Measurements from ENCODE around the gene MT1X.

Gene MT1X

DNA sequence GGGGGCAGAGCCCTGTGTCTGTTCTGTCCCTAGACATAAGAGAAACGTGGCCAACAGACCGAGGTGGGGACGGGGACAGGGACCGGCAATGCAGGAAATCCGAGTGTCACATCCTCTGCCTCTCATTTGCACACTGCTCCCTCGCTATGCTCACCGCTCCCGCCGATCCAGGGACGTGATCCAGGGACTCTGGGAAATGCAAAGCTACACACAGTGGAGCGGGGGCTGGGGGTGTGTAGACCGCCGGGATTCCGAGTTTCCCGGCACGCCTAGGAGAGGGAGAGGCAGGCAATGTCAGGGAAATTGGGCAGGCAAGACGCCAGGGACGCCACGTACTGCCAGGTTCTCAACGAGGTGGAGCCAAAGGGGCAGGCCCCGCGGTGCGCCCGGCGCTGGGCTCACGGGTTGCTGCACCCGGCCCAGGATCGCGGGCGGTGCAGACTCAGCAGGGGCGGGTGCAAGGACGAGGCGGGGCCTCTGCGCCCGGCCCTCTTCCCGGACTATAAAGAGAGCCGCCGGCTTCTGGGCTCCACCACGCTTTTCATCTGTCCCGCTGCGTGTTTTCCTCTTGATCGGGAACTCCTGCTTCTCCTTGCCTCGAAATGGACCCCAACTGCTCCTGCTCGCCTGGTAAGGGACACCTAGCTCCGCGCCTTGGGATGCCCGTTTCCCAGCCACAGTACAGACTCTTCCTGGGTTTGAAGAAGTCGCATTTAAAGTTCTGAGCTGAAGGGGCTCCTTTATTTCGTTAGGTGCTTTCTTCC, at the start of gene MT1X:
Gene MT1X (plus strand): TSS at position 532 of the 764 bp plus-strand sequence. CDS start 71 bp downstream, at position 603.
- peak; percentile 85 to 87 for DNase-seq (ENCODE audit: low read depth in 2 of 2)

DNA sequence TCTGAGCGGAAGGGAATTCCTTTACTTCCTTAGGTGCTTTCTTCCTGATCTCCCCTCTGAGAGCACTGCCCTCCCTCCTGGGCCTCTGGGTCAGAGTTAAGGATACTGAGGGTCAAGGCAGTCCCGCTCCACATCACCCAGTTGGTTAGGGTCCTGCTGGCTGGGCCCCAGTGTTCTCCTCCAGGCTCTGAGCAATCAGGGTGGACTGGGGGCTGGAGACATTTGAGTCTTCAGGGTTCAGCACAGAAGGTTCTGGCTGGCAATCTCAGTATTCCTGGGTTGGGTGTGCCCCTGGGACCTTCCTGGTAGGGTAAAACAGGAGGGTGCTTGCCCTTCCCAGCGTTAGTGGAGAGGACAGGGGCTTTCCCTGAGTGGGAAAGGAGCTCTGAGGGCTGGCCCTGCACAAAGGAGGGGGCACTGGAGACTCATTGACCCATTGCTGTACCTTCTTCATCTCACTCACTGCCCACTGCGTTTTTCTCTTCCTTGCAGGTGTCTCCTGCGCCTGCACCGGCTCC, 49.4 kb upstream of the MT1X start:
- no peak for DNase-seq (ENCODE audit: low read depth in 2 of 2)

DNA sequence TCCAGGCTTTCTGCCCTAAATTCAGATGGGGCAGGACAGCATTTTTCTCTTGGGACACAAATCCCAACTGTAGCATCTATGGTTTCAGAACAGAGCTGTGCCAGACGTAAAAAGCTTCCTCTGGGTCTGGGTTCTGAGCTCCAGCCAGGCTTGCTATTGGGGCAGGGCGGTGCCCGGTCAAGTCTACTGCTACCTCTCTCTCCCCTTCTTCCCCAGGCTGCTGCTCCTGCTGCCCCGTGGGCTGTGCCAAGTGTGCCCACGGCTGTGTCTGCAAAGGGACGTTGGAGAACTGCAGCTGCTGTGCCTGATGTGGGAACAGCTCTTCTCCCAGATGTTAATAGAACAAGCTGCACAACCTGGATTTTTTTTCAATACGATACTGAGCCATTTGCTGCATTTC, 48.7 kb upstream of the MT1X start:
- DNase-seq (ENCODE audit: low read depth in 2 of 2): no peak

DNA sequence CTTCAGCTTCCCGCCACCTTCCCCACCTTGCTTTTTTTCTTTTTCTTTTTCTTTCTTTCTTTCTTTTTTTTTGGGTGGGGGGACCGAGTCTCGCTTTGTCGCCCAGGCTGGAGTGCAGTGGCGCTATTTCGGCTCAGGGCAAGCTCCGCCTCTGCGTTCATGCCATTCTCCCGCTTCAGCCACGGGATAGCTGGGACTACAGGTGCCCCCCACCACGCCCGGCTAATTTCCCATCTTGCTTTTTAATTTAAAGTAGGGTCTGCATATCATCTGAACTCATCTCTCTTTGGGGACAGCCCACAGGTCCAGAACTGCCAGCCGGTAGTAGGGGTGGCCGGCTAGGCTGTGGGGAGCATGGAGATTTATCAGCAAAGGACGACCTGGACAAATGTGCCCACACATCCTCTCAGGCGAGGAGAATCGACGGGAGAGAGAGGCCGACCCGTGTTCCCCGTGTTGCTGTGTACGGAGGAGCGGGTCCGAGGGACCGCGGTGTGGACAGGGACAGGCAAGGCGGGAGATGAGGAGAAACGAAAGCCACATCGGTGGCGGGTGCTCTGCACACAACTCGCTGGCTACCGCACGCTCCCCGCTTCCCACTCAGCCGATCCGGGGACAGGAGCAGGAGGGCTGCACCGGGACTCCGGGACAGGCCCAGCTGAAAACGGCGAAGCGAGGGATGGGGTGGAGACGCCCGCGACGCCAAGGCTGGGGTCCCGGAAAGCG, 47.4 kb upstream of the MT1X start:
- DNase-seq (ENCODE audit: low read depth in 2 of 2): no peak

- DNase-seq (ENCODE audit: low read depth in 2 of 2): no peak
These were observed 46.8 kb upstream of the MT1X start for GRCh38 chr16:56635441-56635967.

DNA sequence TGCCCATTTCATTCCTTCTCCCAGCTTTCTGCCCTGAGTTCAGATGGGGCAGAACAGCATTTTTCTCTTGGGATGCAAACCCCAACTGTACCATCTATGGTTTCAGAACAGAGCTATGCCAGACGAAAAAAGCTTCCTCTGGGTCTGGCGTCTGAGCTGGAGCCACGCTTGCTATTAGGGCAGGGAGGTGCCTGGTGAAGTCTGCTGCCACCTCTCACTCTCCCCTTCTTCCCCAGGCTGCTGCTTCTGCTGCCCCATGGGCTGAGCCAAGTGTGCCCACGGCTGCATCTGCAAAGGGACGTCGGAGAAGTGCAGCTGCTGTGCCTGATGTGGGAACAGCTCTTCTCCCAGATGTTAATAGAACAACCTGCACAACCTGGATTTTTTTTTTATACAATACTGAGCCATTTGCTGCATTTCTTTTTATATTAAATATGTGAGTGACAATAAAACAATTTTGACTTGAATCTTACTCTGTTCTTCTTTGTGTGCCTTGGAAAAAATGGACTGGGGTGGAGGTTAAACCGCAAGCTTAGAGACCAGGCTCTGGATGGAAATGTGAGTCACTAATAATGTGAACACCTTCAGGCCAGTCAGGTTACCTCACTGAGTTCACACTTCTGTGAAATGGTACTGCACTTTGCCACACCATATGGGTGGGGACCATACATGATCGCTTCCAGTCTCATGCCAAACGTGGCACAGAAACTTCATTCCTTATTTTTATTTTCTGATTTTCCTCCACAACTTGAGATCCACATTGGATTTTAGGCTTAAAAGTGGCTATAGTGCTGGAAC, 45.5 kb upstream of the MT1X start:
- DNase-seq (ENCODE audit: low read depth in 2 of 2): no peak

DNA sequence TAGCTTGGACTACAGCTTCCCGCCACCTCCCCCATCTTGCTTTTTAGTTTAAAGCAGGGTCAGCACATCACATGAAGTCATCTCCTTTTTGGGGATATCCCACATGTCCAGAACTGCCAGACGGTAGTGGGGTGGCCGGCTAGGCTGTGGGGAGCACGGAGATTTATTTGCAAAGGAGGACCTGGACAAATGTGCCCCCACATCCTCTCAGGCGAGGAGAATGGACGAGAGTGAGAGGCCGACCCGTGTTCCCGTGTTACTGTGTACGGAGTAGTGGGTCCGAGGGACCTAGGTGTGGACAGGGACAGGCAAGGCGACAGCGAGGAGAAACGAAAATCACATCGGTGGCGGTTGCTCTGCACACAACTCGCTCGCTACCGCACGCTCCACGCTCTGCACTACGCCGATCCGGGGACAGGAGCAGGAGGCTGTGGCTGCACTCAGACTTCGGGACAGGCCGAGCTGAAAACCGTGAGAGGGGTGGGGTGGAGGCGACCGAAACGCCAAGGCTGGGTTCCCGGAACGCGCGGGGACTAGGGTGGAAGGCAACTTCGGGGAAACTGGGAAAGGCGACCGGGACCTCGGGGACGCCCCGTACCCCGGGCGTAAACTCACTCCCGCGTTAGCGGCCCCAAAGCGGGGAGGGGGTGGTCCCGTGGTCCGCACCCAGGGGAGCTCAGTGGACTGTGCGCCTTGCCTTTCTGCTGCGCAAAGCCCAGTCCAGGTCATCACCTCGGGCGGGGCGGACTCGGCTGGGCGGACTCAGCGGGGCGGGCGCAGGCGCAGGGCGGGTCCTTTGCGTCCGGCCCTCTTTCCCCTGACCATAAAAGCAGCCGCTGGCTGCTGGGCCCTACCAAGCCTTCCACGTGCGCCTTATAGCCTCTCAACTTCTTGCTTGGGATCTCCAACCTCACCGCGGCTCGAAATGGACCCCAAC, 44.2 kb upstream of the MT1X start, which contains the start of gene MT1A:
Gene MT1A (plus strand): TSS at position 853 of the 937 bp plus-strand sequence. CDS start 73 bp downstream, at position 926.
- no peak for DNase-seq (ENCODE audit: low read depth in 2 of 2)

GRCh38 chr16:56639045-56639444, 43.2 kb upstream of the MT1X start:
- DNase-seq (ENCODE audit: low read depth in 2 of 2): no peak

GRCh38 chr16:56640076-56640475, 42.2 kb upstream of the MT1X start:
- DNase-seq (ENCODE audit: low read depth in 2 of 2): no peak

DNA sequence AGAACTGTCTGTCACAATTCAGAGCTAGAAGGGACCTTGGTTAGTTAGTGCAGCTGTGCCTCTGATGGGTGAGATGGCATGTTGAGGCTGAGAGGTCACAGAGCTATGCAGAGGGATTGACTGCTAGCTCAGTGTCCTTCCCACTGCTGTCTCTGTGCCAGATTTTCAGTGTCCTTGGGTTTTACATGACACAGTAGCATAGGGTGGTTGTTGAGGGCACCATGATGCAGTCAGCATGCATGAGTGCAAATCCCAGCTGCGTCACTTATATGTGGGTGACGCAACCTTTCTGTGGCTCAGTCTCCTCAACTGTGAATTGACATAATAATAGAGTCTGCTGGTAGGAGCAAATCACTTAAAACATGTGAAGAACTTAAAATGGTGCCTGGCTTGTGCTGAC, 41.1 kb upstream of the MT1X start:
- DNase-seq (ENCODE audit: low read depth in 2 of 2): no peak

DNA sequence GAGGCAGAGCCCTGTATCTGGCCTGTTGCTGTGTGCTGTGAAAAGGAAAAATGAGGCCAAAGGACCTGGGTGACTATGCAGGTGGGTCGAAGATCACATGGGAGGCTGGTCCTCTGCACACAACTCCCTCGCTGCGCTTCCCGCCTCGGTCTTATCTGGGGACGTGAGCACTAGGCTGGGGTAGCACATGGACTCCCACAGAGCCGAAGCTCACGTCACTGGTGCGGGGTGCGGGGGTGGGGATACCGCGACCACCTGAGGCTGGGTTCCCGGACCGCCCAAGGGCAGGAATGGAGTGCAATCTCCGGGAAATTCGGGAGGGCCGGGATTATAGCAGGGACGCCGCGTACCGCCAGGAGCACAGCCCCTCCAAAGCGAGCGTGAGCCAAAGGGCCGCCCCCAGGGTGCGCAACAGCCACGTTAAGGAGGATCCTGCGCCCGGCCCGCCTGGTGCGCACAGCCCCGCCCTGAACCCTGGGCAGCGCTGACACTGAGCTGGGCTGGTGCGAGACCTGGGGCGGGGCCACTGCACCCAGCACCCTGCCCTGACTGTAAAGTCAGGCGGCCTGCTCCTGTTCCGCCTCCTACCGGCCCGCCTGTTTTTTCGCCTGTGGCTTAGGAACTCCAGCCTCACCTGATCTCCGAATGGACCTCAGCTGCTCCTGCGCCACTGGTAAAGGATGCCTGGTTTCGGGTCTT, 39.0 kb upstream of the MT1X start:
- peak; percentile 58 to 70 for DNase-seq (ENCODE audit: low read depth in 2 of 2)

- DNase-seq (ENCODE audit: low read depth in 2 of 2): no peak
These were observed 38.4 kb upstream of the MT1X start for GRCh38 chr16:56643833-56644232.

DNA sequence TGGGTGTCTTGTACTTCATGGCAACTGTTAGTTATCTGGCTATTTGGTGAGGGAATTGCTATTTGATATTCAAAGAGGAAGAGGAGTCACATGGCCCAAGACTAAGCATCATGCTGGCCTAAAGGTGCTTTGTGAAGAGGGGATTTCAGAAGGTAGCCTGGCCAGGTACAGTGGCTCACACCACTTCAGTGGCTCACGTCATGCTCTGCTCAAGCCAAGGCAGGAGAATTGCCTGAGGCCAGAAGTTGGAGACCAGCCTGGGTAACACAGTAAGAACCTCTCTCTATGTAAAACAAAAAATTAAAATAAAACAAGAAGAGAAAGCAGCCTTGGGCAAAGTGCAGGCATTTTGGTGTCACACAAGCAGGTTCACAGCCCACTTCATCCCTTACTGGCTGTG, 37.0 kb upstream of the MT1X start:
- no peak for DNase-seq (ENCODE audit: low read depth in 2 of 2)

DNA sequence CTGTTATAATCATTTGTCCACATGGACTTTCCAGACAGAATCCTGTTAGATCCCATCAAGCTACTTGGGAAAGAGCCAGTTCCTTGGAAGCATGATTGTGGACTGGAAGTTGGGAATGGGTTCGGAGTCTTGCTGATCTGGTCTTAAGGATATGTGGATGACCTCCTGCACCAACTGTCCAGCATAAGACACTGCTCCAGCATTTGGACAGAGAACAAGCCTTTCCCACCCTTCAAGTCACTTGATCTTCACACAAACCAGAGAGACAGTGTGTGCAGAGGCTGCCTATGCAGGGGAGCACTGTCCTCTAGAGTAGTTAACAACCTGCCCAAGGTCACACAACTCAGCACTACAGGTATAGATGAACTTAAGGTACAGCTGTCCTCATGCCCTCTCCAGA, 36.4 kb upstream of the MT1X start:
- DNase-seq (ENCODE audit: low read depth in 2 of 2): no peak

- no peak for DNase-seq (ENCODE audit: low read depth in 2 of 2)
These were observed 34.4 kb upstream of the MT1X start for GRCh38 chr16:56647641-56648431.

GRCh38 chr16:56649271-56649670, 33.0 kb upstream of the MT1X start:
- no peak for DNase-seq (ENCODE audit: low read depth in 2 of 2)

DNA sequence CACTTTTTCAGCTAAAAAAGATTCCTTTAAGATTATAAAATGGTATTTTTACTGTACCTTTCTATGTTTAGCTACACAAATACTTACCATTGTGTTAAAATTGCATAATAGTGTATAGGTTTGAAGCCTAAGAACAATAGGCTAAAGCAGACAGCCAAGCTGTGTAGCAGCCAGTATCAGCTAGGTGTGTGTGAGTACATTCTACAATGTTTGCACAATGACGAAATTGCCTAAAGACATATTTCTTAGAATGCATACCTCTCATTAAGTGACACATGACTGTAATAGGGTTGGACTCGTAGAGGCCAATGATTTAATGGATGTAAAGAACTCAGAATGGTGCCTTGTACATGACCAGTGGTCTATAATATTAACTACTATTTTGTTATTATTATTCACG, 32.5 kb upstream of the MT1X start:
- DNase-seq (ENCODE audit: low read depth in 2 of 2): no peak

DNA sequence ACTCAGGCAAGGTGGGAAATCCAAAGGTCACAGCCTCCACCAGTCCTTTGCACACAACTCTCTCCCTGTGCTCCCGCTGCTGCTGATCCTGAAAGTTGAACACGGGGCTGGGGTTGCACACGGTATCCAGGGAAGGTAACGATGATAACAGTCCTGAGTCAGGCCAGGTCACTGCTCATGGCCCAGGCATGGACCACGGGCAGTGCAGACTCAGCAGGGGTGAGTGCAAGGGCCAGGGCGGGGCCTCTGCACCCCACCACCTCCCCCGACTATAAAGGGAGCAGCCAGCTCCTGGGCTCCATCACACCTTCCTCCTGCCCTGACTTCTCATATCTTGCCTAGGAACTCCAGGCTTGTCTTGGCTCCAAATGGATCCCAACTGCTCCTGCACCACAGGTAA, 30.7 kb upstream of the MT1X start, which contains the start of gene MT1B:
Gene MT1B (plus strand): TSS at position 301 of the 400 bp plus-strand sequence. CDS start 68 bp downstream, at position 369.
- no peak for DNase-seq (ENCODE audit: low read depth in 2 of 2)

DNA sequence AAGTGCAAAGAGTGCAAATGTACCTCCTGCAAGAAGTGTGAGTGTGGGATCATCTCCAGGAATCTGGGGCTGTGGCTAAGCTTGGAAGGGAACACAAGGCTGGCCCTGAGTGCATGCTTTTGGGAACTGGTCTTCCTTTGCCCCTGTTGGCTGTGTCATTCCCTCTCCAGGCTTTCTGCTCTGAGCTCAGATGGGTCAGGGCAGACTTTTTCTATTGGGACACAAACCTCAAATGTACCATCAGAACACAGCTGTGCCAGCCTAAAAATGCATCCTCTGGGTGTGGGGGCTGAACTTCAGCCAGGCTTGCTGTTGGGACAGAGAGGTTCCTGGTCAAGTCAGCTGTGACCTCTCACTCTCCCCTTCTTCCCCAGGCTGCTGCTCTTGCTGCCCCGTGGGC, 29.7 kb upstream of the MT1X start:
- no peak for DNase-seq (ENCODE audit: low read depth in 2 of 2)
